C4-2B (cell line): Measurements from ENCODE around the gene PDE6A.

Experiments
- ZFX ChIP-seq: fragments of 450-650 bp; IDR thresholded peaks from 2 replicates; pipeline ENCODE4 v1.6.1; 2017
- TF ChIP-seq, protein P1 (sequence below): fragments of 450-650 bp; conservative IDR thresholded peaks from 2 replicates; pipeline ENCODE4 v1.5.1; 2017; ENCODE audit warnings: mild to moderate bottlenecking

DNA sequence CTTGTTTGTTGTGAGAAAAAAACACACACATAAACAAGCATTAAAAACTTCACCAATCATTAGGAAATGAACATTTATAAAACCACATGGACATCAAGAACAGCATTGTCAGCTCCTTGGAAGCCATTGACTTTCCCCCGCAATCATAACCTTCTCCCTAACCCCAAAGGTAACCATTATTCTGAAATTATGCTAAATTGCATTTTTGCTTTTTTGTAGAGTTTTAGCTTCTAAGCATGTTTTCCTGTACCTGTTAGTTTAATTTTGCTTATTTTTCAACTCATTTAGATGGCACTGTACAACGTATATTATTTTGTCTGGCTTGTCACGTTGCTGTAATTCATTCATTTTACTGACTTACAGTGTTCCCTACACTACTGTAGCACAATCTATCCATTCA lies 36.8 kb downstream of the PDE6A start:
- TF ChIP-seq, protein P1, sequence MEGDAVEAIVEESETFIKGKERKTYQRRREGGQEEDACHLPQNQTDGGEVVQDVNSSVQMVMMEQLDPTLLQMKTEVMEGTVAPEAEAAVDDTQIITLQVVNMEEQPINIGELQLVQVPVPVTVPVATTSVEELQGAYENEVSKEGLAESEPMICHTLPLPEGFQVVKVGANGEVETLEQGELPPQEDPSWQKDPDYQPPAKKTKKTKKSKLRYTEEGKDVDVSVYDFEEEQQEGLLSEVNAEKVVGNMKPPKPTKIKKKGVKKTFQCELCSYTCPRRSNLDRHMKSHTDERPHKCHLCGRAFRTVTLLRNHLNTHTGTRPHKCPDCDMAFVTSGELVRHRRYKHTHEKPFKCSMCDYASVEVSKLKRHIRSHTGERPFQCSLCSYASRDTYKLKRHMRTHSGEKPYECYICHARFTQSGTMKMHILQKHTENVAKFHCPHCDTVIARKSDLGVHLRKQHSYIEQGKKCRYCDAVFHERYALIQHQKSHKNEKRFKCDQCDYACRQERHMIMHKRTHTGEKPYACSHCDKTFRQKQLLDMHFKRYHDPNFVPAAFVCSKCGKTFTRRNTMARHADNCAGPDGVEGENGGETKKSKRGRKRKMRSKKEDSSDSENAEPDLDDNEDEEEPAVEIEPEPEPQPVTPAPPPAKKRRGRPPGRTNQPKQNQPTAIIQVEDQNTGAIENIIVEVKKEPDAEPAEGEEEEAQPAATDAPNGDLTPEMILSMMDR = no peak
- no peak for TF ChIP-seq ZFX
